ENCODE data around the gene ADCY5.

The ADCY5 gene

GRCh38 chr3:123406598-123406997 lies 42.3 kb downstream of the ADCY5 start:
- no peak for DNase-seq (ENCODE audit: low read depth in 3 of 3)

- no peak for DNase-seq (ENCODE audit: low read depth in 3 of 3)
Observed at GRCh38 chr3:123405936-123406510, 42.9 kb downstream of the ADCY5 start.

DNA sequence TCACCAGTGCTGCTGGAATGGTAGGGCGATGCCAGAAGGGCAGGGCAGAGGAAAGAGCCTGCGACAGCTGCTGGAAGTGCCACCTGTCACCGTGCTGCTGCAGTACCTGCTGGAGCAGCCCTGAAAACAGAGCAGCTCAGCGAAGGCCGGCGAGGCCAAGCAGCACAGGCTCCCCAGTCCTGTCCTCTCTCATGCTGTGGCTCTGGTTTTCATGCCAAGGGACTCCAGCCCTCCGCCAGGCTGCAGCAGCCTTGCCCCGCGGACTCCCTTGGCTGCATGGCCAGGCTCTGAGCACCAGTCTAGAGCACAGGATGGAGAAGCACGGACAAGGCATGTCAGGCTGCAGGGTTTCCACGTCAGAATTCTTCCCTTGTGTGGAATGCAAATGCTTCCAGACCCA lies 43.9 kb downstream of the ADCY5 start:
- no peak for DNase-seq (ENCODE audit: low read depth in 3 of 3)

DNA sequence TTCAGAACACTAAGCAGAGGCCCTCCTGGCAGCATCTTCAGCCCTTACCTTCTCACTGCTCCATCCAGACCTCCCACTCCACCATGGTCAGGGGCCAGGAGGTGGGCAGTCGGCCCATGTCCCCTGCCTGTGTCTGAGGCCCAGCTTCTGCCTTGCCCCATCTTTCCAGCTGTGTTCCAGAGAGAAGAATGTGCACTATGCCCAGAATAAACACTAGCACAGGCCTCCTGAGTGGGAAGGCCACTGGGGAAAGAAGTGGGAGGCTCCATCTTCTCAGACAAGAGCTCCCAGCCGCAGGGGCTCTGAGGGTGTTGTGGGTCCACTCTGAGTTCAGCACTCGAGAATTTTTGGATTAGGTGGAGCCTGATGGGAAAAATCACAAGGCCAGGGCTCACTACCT lies 44.5 kb downstream of the ADCY5 start:
- no peak for DNase-seq (ENCODE audit: low read depth in 3 of 3)

DNA sequence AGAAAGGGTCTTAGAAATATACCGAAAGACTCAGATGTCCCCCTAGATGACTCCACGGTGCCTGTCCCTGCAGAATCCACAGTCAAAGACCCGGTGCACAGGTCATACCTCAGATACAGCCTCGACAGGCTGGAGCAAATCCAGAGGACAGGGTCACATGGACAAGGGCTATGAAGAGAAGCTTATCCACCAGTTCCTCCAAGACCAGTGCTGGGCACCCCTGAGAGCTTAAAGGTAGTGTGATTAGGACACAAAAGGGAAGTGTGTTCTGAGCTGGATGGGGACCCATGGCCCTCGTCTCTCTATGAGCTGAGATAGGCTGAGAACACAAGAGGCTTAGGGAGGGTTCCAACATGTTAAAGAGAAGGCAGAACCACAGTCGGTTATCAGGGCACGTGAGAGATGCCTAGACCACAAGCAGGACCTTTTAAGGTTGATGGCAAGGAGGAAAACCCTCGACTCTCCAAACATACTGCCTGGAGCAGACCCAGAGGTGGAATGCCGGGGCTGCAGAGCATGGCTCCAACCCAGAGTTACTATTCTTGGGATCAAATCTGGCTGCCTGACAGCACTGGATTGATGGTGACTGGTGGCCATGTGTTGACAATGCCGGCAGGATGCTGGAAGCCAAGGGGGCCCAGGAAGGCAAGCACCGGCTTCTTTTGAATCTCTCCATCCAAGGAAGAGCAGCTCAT lies 46.9 kb downstream of the ADCY5 start:
- no peak for DNase-seq (ENCODE audit: low read depth in 3 of 3)

- DNase-seq (ENCODE audit: low read depth in 3 of 3), result no peak
Observed at GRCh38 chr3:123400169-123400568, 48.7 kb downstream of the ADCY5 start.

DNA sequence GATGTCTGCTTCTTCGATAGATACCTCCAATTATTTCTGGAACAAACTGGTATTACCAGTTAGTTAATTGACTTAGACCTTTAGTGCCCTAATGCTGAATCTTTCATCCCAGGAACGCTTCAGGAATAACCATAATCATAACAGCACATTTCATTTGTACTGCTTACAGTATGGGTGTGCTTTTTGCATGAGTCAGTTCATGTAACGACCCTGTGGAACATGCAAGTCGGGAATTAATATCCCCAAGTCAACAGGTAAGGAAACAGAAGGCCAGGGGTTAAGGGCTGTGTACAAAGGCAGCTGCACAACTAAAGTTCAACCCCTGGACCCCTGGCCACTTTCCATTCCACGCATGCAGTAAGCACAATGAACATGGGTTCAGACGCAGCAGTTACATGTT lies 49.2 kb downstream of the ADCY5 start:
- DNase-seq (ENCODE audit: low read depth in 3 of 3), result no peak

DNA sequence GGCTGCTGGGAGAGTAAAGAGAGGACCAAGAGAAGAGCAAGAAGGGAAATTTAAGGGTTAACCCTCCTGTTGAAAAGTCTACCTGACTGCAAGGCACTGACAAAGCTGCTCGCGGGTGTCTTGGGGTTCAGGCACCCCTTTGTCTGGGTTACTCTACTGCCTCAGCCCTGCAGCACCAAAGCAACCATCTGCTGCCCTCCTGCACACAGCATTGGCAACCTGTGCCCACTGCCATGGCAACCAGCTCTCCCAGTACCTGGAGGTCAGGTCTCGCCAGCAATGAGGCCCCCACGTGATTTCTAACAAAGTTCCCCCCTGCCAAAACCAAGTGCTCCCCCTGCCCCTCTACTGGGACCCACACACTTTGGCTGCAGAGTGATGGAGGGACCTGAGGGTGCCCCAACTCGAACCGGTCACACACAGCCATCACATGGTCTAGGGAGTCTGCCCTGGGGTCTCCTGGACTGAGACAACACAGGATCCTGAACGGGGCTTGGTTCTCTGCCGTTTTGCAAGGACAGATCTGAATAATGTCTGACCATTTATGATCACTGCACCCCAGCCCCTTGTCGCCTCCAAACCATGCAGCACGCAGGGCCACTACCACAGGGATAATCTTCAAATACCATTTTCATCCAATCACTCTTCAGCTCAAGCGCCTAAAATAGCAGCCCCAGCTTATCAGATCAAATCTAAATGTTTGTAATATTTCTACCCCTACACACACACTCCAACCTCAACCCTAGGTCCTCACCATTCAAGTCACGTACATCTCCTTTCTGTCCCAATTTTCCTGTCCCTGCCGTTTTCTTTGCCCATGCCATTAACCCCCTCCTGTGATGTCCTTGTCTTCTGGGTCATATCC lies 50.7 kb downstream of the ADCY5 start:
- no peak for DNase-seq (ENCODE audit: low read depth in 3 of 3)

DNA sequence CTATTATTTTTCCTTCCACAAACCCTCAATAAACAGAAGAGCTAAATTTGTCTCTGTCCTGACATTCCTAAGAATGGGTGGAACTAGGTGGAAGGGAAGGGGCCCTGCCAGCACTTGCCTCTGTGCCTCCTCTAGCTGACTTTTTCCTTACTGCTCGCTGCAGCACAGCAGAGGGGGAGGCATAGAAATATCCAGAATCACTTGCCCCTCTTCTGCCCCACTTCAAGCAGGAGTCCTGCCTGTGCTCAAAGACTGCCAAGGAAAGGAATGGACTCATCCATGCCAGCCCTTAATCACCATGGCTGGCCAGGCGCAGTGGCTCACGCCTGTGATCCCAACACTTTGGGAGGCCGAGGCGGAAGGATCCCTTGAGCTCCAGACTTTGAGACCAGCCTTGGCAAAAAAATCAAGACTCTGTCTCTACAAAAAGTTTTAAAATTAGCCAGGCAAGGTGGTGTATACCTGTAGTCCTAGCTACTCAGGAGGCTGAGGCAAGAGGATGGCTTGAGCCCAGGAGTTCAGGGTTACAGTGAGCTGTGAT lies 51.8 kb downstream of the ADCY5 start:
- DNase-seq (ENCODE audit: low read depth in 3 of 3), result no peak

GRCh38 chr3:123396171-123397049 lies 52.5 kb downstream of the ADCY5 start:
- DNase-seq (ENCODE audit: low read depth in 3 of 3), result no peak

DNA sequence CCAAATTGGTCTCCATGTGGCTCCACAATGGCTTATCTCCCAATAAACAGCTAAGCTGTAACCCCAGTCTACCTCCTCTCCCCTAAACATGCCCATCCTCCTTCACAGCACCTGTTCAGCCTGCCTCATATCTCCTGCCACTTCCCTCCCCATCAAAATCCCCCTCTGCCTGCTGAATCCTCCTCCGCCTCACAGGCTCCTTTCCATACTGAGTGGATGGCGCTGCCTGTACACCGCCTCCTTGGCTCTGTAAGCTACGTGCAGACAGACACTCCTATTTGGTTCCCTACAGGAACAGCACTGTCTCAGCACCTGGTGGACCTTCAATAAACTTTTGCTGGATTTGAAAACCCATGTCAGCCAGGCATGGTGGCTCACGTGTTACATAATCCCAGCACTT lies 53.7 kb downstream of the ADCY5 start:
- DNase-seq (ENCODE audit: low read depth in 3 of 3), result no peak

GRCh38 chr3:123394391-123395020 lies 54.4 kb downstream of the ADCY5 start:
- no peak for DNase-seq (ENCODE audit: low read depth in 3 of 3)

DNA sequence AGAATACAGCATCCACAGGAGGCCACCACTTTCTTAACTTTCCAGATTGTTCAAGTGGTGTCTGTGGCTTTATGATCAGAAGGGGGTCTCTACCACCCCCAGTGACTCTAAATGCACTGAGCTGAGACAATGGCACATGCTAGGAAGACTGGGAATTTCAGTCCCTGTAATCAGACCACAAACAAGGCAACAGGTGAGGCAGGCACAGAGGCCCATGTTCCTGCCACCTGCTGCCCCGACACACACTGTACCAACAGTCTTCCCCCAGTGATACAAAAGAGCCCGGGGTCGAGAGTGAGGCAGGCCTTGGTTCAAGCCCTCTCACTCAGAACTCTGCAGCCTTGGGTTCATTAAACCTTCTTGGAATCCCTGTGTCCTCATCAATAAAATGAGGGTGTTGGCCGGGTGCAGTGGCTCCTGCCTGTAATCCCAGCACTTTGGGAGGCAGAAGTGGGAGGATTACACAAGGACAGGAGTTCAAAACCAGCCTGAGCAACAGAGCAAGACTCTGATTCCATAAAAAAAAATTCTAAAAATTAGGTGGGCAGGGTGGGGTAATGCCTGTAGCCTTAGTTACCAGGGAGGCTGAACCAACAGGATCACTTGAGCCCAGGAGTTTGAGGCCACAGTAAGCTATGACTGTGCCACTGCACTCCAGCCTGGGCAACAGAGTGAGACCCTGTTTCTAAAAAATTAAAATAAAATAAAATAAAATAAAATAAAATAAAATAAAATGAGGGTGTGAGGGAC lies 55.8 kb downstream of the ADCY5 start:
- DNase-seq (ENCODE audit: low read depth in 3 of 3), result no peak

DNA sequence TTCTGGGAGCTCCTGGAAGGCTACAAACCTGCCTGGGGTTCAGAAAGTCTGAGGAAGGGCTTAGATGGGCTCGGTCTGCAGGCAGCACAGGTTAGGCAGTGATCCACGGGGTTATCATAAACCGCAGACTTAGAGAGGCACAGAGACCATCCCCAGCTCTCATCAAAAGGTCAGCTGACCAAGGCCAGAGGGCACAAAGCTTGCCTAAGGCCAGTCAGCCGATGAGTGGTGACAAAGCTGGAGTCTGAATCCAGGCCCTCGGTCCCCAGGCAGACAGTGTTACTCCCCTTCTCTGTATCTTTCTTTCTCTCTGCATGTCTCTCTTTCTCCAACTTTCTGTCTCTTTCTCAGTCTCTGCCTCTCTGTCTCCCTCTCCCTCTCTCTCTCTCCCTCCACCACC lies 56.5 kb downstream of the ADCY5 start:
- no peak for DNase-seq (ENCODE audit: low read depth in 3 of 3)

DNA sequence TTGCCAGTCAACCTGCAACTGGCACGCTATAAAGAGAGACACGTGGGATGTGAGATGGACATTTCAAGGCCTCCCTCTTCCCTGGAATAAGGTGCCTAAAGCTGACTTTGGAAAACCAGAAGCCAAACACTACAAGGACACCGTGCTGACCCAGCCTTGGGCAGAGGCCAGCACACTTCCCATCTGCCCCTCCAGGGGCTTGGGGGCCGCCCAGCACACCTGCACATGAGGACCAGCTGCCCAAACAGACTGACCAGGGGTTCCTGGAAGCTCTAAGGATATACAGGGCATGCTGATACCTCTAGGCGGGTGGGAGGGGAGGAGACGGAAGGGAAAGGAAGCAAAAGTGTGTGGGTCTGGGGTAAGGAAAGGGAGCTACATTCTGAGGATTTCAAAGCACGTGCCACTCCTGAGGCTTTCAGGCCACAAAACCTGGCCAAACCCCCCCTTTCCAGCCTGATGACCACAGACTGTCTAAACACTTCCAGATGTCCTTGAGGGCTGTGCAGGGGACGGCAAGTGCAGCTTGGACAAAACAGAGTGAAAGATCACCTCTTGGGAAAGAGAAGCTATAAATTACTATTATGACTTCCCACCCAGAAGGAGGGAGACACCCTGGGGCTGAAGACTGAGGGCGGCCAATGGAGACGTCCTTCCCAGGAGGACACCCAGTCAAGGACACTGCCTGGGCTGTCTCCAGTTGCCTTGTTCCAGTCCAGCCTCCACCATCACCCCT lies 57.9 kb downstream of the ADCY5 start:
- no peak for DNase-seq (ENCODE audit: low read depth in 3 of 3)

- DNase-seq (ENCODE audit: low read depth in 3 of 3), result no peak
Observed at GRCh38 chr3:123389628-123389918, 59.3 kb downstream of the ADCY5 start.

DNA sequence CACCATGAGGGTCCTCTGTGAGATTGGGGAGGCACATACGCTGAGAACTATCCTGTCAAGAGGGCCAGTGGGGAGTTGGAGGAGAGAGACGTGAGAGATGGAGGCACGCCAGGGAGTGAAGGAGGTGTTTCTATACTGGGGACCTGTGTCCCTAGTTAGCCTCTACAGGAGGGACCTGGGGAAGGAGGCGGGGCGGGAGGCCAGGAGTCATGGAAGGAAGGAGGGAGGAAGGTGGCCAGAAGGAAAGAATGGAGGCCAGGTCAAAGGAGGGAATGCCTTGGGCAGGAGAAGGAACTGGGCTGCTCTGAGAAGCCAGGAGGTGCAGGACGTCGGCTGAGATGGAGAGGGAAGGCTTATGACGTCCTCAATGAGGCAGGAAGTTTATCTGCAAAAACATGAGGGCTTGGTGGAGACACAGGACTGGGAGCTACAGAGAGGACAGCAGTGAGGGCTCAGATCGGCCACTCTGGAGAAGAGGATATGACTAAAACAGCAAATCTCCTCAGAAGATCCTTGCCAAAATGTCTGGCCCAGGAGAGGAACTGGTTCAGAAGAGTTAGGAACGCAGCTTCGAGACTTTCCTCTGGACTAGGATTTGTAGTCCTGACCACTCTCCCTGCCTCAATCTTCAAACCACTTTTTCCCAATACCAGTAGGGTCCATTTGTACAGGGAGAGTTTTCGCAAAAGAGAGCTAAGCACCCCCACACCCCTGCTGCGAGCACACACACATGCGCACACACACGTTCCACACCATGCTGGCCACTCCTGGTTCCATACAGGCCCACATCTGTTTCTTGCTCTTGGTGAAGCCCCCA lies 59.9 kb downstream of the ADCY5 start:
- DNase-seq (ENCODE audit: low read depth in 3 of 3), result no peak

- DNase-seq (ENCODE audit: low read depth in 3 of 3), result no peak
Observed at GRCh38 chr3:123388042-123388441, 60.8 kb downstream of the ADCY5 start.

- DNase-seq (ENCODE audit: low read depth in 3 of 3), result no peak
Observed at GRCh38 chr3:123387532-123387931, 61.4 kb downstream of the ADCY5 start.
